Muscle of back (tissue), 11 donors: ENCODE data around the gene NFU1. TPM values are rescaled to one million over a fixed set of nuclear protein-coding genes. Genes with fewer than 3 reads are reported as not detected.
"Not testable (repeated sequence)": the region's sequence is repeated elsewhere in the genome, so short reads cannot be mapped to it uniquely, and the experiment has no call there.

Source experiments
- DNase-seq, 3 donors: peaks; one replicate each; pipeline versions ENCODE4 v3.0.0 to v3.0.0-alpha.2; 2013
- polyA plus RNA-seq, 10 donors: library from polyadenylated mRNA; unstranded; fragments of 120-200 nt; gene quantifications; one replicate each; pipeline ENCODE4 v1.2.1, GENCODE V29; 2013; ENCODE audit not compliant: insufficient read length in 10 of 10

Gene NFU1
- polyA plus RNA-seq, 10 donors = 46.5 to 57.4 (median 52.5) TPM

- no peak for DNase-seq
Measured at GRCh38 chr2:69389271-69389670, 48.0 kb downstream of the NFU1 start.

GRCh38 chr2:69387770-69388481 lies 49.3 kb downstream of the NFU1 start:
- peak in 1 of 3 donors; percentile 37 for DNase-seq

- DNase-seq = peak; percentile 97 to 99 (median 97)
Measured at GRCh38 chr2:69386789-69387734, 50.2 kb downstream of the NFU1 start, which contains the start of gene GFPT1. GFPT1 (minus strand) TSS chr2:69387227; CDS start chr2:69387071, 156 bp downstream.

GRCh38 chr2:69386360-69386759 lies 50.9 kb downstream of the NFU1 start:
- DNase-seq = peak in 1 of 3 donors; percentile 8

- DNase-seq = peak in 2 of 3 donors; percentile 18 to 28
Measured at GRCh38 chr2:69385443-69386151, 51.6 kb downstream of the NFU1 start.

GRCh38 chr2:69384618-69385081 lies 52.6 kb downstream of the NFU1 start:
- DNase-seq = no peak

GRCh38 chr2:69383176-69383812 lies 53.9 kb downstream of the NFU1 start:
- no peak for DNase-seq

GRCh38 chr2:69382547-69382946 lies 54.7 kb downstream of the NFU1 start:
- no peak for DNase-seq

- DNase-seq = no peak
Measured at GRCh38 chr2:69381337-69381737, 55.9 kb downstream of the NFU1 start.

- DNase-seq = peak in 1 of 3 donors; percentile 28
Measured at GRCh38 chr2:69380072-69380917, 56.9 kb downstream of the NFU1 start.

- DNase-seq = peak in 1 of 3 donors; percentile 27
Measured at GRCh38 chr2:69376403-69376802, 60.8 kb downstream of the NFU1 start.

- DNase-seq = peak in 1 of 3 donors; percentile 19
Measured at GRCh38 chr2:69375494-69376353, 61.5 kb downstream of the NFU1 start.

- no peak for DNase-seq
Measured at GRCh38 chr2:69372767-69373166, 64.5 kb downstream of the NFU1 start.

GRCh38 chr2:69369802-69370201 lies 67.4 kb downstream of the NFU1 start:
- no peak for DNase-seq

GRCh38 chr2:69368588-69368987 lies 68.6 kb downstream of the NFU1 start:
- DNase-seq = no peak

- DNase-seq = no peak
Measured at GRCh38 chr2:69359371-69359770, 77.9 kb downstream of the NFU1 start.

- no peak for DNase-seq
Measured at GRCh38 chr2:69358914-69359313, 78.3 kb downstream of the NFU1 start.

GRCh38 chr2:69356471-69356870 lies 80.8 kb downstream of the NFU1 start:
- no peak for DNase-seq

GRCh38 chr2:69354976-69355375 lies 82.3 kb downstream of the NFU1 start:
- DNase-seq = not testable (repeated sequence)
